ENCODE data around the gene FBXW8.

Gene FBXW8

DNA sequence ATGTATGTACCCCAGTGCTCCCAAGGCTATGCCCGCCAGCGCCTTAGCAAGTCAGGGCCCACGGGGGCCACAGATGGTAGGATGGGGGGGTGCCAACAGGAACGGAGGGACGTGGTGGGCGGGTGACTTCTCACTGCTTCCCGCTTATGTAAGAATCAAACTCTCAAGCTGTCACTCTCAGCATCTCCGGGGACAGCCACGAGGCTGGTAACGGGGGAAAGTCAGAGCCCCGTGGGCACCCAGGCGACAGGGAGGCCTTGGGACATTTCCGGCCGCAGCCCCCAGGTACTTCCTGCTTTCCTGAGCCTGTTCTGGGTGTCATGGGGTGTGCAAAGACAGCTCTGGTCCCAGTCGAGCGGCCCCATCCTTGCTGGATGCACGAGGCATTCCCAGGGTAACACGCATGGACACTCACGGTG is 129.2 kb downstream of the FBXW8 start:
- no peak overlapping the region for H3K4me3 ChIP-seq (ENCODE audit: low read depth in 1 of 2, low read length in 2 of 2)
- no peak overlapping the region for H3K9ac ChIP-seq (ENCODE audit: low read length)
- H3K4me1 ChIP-seq (ENCODE audit: insufficient read depth, low read length): no peaks in the 10 kb centered on the region
- peaks cover 3 to 26% of the 10 kb centered on the region in 2 donors for H3K27me3 ChIP-seq (ENCODE audit: control insufficient read depth in 1 of 2, insufficient read depth in 2 of 2, low read length in 2 of 2)
- no peak overlapping the region for H3K27ac ChIP-seq (ENCODE audit: low read depth, low read length)
- H3K36me3 ChIP-seq (ENCODE audit: insufficient read depth, low read length): no peaks in the 10 kb centered on the region
- no peaks in the 10 kb centered on the region for H3K9me3 ChIP-seq (ENCODE audit: low read length)

DNA sequence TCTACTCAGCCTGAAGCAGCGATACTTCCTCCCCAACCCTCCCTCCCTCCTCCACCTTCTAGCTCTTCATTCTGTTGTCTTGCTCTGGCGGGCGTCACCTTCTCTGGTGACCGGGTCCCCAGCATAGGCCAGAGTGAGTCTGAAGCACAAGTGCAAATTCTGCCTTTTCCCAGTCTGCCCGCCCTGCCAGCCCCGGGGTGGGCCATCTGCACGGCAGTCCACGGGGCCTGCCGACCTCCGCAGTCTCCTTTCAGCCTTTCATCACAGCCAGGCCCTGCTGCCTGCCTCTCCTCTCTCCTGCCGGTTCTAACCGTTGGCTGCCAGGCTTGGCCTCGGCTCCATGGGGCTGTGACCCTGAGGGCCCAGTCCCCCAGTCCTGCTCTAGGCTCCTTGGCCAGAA is 129.7 kb downstream of the FBXW8 start:
- Histone ChIP-seq H3K9ac (ENCODE audit: low read length) (no peak overlapping the region), H3K9me3 (ENCODE audit: low read length) (no peaks in the 10 kb centered on the region), H3K27ac (ENCODE audit: low read depth, low read length) (no peak overlapping the region), H3K4me3 (ENCODE audit: low read depth in 1 of 2, low read length in 2 of 2) (no peak overlapping the region), H3K36me3 (ENCODE audit: insufficient read depth, low read length) (no peaks in the 10 kb centered on the region), H3K27me3 (ENCODE audit: control insufficient read depth in 1 of 2, insufficient read depth in 2 of 2, low read length in 2 of 2) (peaks cover 3 to 20% of the 10 kb centered on the region in 2 donors), H3K4me1 (ENCODE audit: insufficient read depth, low read length) (no peaks in the 10 kb centered on the region)

DNA sequence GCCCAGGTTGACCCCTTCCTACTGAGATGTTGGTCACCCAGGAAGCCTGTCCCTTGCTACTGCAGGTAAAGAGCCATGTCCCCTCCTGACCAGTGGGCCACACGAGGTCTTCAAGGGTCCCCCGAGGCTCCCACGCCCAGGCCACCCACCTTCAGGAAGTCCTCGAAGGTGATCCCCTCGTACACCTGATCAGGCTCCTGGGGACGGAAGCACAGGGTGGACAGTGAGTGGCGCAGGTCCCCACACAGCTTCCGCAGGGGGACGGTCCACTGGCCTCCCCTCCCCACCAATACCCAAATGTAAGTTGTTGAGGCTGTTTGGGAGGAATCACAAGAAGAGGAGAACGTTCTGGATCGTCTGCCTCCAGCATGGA is 131.0 kb downstream of the FBXW8 start:
- no peak overlapping the region for H3K27ac ChIP-seq (ENCODE audit: low read depth, low read length)
- H3K27me3 ChIP-seq (ENCODE audit: control insufficient read depth in 1 of 2, insufficient read depth in 2 of 2, low read length in 2 of 2): peaks cover 0 to 12% of the 10 kb centered on the region in 2 donors
- no peak overlapping the region for H3K4me3 ChIP-seq (ENCODE audit: low read depth in 1 of 2, low read length in 2 of 2)
- no peaks in the 10 kb centered on the region for H3K36me3 ChIP-seq (ENCODE audit: insufficient read depth, low read length)
- H3K9ac ChIP-seq (ENCODE audit: low read length): no peak overlapping the region
- H3K9me3 ChIP-seq (ENCODE audit: low read length): no peaks in the 10 kb centered on the region
- H3K4me1 ChIP-seq (ENCODE audit: insufficient read depth, low read length): no peaks in the 10 kb centered on the region

DNA sequence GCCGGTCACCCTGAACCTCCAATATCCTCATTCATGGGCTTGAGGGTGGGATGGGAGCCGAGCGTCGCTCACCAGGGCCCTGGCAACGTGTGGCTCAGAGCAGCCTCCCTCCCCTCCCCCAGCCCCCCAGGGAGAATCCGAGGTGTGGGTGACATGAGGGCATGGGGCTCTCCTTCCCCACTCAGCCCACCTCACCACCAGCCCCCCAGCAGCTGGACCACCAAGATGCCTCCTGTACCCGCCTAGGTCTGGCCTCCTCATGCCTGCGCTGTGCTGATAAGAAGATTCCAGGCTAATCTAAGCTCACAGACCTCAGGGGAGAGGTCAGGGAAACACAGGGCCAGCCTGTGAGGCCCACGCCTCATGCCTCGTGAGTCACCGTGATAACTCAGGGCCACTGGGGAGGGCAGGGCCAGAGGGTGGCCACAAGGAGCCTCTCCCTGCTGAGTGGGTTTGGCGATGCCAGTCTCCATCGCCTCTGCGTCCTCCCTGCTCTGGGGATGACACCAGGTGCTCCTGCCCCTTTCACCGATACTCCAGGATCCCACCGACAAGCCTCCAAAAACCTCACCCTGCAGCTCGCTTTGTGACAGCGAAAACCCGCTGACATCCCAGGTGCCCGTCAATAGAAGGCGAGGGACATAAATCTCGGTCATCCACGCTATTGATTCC is 131.6 kb downstream of the FBXW8 start:
- no peak overlapping the region for H3K9ac ChIP-seq (ENCODE audit: low read length)
- H3K4me1 ChIP-seq (ENCODE audit: insufficient read depth, low read length): no peaks in the 10 kb centered on the region
- no peak overlapping the region for H3K27ac ChIP-seq (ENCODE audit: low read depth, low read length)
- H3K4me3 ChIP-seq (ENCODE audit: low read depth in 1 of 2, low read length in 2 of 2): no peak overlapping the region
- H3K36me3 ChIP-seq (ENCODE audit: insufficient read depth, low read length): no peaks in the 10 kb centered on the region
- peaks cover 0 to 12% of the 10 kb centered on the region in 2 donors for H3K27me3 ChIP-seq (ENCODE audit: control insufficient read depth in 1 of 2, insufficient read depth in 2 of 2, low read length in 2 of 2)
- no peaks in the 10 kb centered on the region for H3K9me3 ChIP-seq (ENCODE audit: low read length)

DNA sequence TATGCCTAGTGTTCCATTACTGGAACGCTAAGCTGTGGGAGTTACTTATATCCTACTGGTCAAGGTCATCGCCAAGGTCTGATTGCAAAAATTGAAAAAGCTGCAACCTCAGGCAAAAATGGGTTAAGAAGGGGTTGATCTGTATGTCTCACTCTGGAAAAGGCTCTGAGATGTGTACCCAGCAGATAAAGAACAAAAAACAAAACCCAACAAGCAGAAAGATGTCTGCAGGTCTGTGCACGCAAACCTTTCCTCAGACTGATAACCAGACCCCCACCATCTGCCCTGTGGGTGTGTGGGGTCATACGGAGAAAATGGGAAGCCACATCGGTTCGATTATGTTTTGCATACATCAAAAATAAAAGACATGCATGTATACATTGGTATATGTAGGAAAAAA is 132.1 kb downstream of the FBXW8 start:
- no peaks in the 10 kb centered on the region for H3K4me1 ChIP-seq (ENCODE audit: insufficient read depth, low read length)
- H3K27ac ChIP-seq (ENCODE audit: low read depth, low read length): no peak overlapping the region
- peaks cover 0 to 7% of the 10 kb centered on the region in 2 donors for H3K27me3 ChIP-seq (ENCODE audit: control insufficient read depth in 1 of 2, insufficient read depth in 2 of 2, low read length in 2 of 2)

DNA sequence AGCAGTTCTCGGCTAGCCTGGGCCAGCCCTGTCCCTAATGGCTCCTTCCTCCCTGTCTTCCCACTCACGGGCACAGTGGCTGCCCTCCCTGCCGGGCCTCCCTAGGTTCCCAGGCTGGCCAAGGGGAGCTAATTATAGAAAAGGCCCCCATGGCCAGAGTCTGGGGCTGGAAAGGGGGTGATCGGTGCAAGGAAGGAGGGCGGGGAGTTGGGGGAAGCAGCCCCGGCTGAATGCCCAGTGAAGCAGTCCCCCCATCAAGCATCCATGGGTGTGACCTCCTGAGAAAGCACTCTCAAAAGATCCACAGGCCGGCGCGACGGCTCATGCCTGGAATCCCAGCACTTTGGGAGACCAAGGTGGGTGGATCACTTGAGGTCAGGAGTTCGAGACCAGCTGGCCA is 133.6 kb downstream of the FBXW8 start:
- peaks cover 10% of the 10 kb centered on the region for H3K4me1 ChIP-seq (ENCODE audit: insufficient read depth, low read length)
- no peaks in the 10 kb centered on the region for H3K9me3 ChIP-seq (ENCODE audit: low read length)
- H3K27me3 ChIP-seq (ENCODE audit: control insufficient read depth in 1 of 2, insufficient read depth in 2 of 2, low read length in 2 of 2): no peaks in the 10 kb centered on the region
- no peak overlapping the region for H3K27ac ChIP-seq (ENCODE audit: low read depth, low read length)
- H3K36me3 ChIP-seq (ENCODE audit: insufficient read depth, low read length): no peaks in the 10 kb centered on the region
- no peak overlapping the region for H3K4me3 ChIP-seq (ENCODE audit: low read depth in 1 of 2, low read length in 2 of 2)
- H3K9ac ChIP-seq (ENCODE audit: low read length): no peak overlapping the region

More for the DNA sequence above, 132.1 kb downstream of the FBXW8 start:
- H3K9ac ChIP-seq (ENCODE audit: low read length): no peak overlapping the region
- H3K36me3 ChIP-seq (ENCODE audit: insufficient read depth, low read length): no peaks in the 10 kb centered on the region
- no peak overlapping the region for H3K4me3 ChIP-seq (ENCODE audit: low read depth in 1 of 2, low read length in 2 of 2)
- no peaks in the 10 kb centered on the region for H3K9me3 ChIP-seq (ENCODE audit: low read length)

DNA sequence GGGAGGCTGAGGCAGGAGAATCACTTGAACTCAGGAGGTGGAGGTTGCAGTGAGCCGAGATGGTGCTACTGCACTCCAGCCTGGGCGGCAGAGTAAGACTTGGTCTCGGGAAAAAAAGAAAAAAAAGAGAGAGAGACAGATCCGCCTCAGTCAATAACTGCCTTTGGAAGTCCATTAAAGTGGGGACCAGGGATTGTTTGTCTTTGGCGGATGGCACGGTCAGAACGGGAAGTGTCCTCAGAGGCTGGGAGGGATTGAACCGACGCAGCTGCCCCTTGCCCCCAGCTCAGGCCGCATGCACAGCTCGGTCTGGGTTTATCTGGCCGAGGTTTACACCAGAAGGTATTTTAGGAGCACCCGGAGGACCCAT is 134.0 kb downstream of the FBXW8 start:
- H3K4me1 ChIP-seq (ENCODE audit: insufficient read depth, low read length): peaks cover 10% of the 10 kb centered on the region
- H3K27ac ChIP-seq (ENCODE audit: low read depth, low read length): no peak overlapping the region
- H3K4me3 ChIP-seq (ENCODE audit: low read depth in 1 of 2, low read length in 2 of 2): no peak overlapping the region

DNA sequence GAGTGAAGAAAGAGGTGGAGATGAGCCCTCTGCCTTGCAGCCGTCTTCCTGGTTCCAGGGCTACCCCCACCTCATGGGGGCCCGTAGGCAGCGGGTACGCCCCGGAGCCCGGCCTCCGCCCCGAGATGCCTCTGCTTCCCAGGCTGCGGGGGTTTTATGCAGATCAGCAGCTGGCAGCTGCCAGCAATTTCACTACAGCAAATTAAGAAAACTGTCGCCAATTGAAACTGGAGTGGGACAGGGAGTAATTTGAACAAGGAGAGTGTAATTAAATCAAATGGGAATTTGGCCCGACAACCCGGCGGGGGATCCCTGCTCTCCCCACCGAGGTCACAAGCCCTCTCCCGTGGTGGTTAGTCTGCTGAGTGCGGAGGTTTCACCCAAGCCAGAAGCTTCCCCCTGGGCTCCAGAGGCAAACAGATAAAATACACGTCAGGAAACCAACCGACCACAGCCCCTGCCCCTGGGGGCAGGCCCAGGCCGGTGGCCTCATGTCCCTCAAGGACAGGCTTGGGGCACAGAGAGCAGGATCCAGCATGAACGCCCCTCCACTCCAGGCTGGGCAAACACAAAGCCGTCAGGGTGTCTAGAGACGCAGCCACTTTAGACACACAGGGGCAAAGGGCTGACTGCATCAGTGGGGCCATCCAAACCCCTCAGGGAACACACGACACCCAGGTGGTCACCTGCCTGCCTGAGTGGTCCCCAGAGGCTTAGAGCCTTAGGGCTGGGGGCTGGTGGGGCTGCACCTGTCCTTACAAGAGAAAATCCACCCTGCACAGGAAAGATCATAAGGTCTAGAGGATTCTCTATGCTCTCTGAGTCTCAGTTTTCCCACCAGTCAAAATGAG is 134.6 kb downstream of the FBXW8 start:
- no peak overlapping the region for H3K4me3 ChIP-seq (ENCODE audit: low read depth in 1 of 2, low read length in 2 of 2)
- peaks cover 10% of the 10 kb centered on the region for H3K4me1 ChIP-seq (ENCODE audit: insufficient read depth, low read length)
- H3K27ac ChIP-seq (ENCODE audit: low read depth, low read length): no peak overlapping the region
- H3K9me3 ChIP-seq (ENCODE audit: low read length): no peaks in the 10 kb centered on the region
- no peak overlapping the region for H3K9ac ChIP-seq (ENCODE audit: low read length)
- H3K27me3 ChIP-seq (ENCODE audit: control insufficient read depth in 1 of 2, insufficient read depth in 2 of 2, low read length in 2 of 2): no peaks in the 10 kb centered on the region
- H3K36me3 ChIP-seq (ENCODE audit: insufficient read depth, low read length): no peaks in the 10 kb centered on the region

More for the DNA sequence above, 134.0 kb downstream of the FBXW8 start:
- Histone ChIP-seq H3K27me3 (ENCODE audit: control insufficient read depth in 1 of 2, insufficient read depth in 2 of 2, low read length in 2 of 2) (no peaks in the 10 kb centered on the region), H3K9ac (ENCODE audit: low read length) (no peak overlapping the region), H3K9me3 (ENCODE audit: low read length) (no peaks in the 10 kb centered on the region), H3K36me3 (ENCODE audit: insufficient read depth, low read length) (no peaks in the 10 kb centered on the region)

DNA sequence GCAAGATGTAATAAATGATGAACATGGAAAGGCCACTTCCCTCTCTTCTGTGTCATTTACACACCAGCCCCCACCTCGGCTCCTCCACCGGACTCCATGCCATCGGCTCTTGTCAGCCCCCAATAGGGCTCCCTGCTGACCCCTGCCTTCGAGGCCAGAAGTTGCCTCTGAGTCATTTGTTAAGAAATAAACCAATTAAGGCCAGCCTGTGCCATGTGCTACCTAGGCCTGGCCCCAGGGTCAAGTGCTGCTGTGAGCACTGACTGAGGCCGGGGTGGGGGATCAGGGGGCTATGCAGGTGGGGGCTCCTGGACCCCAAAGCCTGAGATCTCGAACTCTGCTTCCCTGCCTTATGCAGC is 135.2 kb downstream of the FBXW8 start:
- no peaks in the 10 kb centered on the region for H3K27me3 ChIP-seq (ENCODE audit: control insufficient read depth in 1 of 2, insufficient read depth in 2 of 2, low read length in 2 of 2)
- no peaks in the 10 kb centered on the region for H3K9me3 ChIP-seq (ENCODE audit: low read length)
- H3K4me1 ChIP-seq (ENCODE audit: insufficient read depth, low read length): peaks cover 10% of the 10 kb centered on the region
- no peak overlapping the region for H3K27ac ChIP-seq (ENCODE audit: low read depth, low read length)
- no peak overlapping the region for H3K4me3 ChIP-seq (ENCODE audit: low read depth in 1 of 2, low read length in 2 of 2)
- H3K9ac ChIP-seq (ENCODE audit: low read length): no peak overlapping the region
- no peaks in the 10 kb centered on the region for H3K36me3 ChIP-seq (ENCODE audit: insufficient read depth, low read length)

DNA sequence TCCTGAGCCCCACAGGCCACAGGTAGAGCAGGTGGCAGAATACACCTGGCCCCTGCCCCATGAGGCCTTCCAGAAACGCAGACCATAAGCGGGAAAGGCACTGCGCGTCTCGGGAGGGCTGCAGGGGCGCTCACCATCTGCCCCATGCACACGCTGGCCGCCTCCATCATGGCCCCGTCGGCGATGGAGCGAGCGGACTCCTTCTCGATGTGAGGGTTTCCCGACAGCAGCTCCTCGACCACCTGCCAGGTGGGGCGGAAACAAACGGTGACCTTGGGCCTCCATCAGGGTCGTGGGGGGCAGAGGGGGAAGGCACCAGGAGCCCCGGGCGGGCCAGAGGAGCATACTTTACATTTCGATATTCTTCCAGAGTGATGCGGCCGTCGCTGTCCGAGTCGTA is 135.7 kb downstream of the FBXW8 start:
- no peaks in the 10 kb centered on the region for H3K9me3 ChIP-seq (ENCODE audit: low read length)
- H3K4me3 ChIP-seq (ENCODE audit: low read depth in 1 of 2, low read length in 2 of 2): no peak overlapping the region
- H3K36me3 ChIP-seq (ENCODE audit: insufficient read depth, low read length): no peaks in the 10 kb centered on the region
- H3K9ac ChIP-seq (ENCODE audit: low read length): no peak overlapping the region
- H3K27ac ChIP-seq (ENCODE audit: low read depth, low read length): no peak overlapping the region
- no peaks in the 10 kb centered on the region for H3K27me3 ChIP-seq (ENCODE audit: control insufficient read depth in 1 of 2, insufficient read depth in 2 of 2, low read length in 2 of 2)
- peaks cover 10% of the 10 kb centered on the region for H3K4me1 ChIP-seq (ENCODE audit: insufficient read depth, low read length)

DNA sequence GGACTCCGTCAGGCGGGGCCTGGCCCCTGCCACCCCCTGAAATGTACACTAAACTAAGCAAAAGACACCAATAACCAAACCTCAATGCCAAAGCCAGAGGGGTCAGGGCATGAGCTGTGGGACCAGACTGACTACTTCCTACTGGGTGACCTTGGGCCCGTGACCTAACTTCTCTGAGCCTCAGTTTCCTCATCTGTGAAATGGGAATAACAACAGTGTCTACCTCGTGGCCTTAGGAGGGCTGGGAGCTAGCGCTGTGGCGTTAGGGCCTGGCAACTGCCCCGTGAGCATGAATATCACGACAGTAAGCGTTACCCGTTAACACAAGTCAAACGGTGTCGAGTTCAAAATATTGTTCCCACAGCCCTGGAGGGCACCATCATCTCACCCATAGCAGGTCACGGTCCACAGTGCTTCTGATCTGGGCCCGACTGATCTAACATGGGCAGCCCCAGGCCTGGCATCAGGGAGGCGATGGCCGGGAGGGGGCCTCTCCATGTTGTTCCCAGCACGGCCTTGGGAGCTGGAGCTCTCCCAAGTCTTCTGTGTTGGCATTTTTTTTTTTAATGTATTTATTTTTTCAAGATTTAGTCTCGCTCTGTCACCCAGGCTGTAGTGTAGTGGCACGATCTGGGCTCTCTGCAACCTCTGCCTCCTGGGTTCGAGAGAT is 136.2 kb downstream of the FBXW8 start:
- no peak overlapping the region for H3K4me3 ChIP-seq (ENCODE audit: low read depth in 1 of 2, low read length in 2 of 2)
- no peaks in the 10 kb centered on the region for H3K36me3 ChIP-seq (ENCODE audit: insufficient read depth, low read length)
- no peaks in the 10 kb centered on the region for H3K27me3 ChIP-seq (ENCODE audit: control insufficient read depth in 1 of 2, insufficient read depth in 2 of 2, low read length in 2 of 2)
- no peak overlapping the region for H3K27ac ChIP-seq (ENCODE audit: low read depth, low read length)
- H3K9ac ChIP-seq (ENCODE audit: low read length): no peak overlapping the region
- H3K4me1 ChIP-seq (ENCODE audit: insufficient read depth, low read length): peaks cover 10% of the 10 kb centered on the region
- H3K9me3 ChIP-seq (ENCODE audit: low read length): no peaks in the 10 kb centered on the region

All from muscle layer of colon (tissue), 2 donors.